OCI-LY1 (cell line): ENCODE measurements around the gene KBTBD6.
"Not testable (repeated sequence)": the region's sequence is repeated elsewhere in the genome, so short reads cannot be mapped to it uniquely, and the experiment has no call there.

Experiments used
- H2AFZ ChIP-seq: fragments of 200-600 bp; sonication (generic), shearing (Covaris generic); 2 replicates; pipeline ENCODE4 v1.6.0; 2014; ENCODE audit warnings: antibody characterized with exemption, mild to moderate bottlenecking, low read length
- H3F3A ChIP-seq: fragments of 200-600 bp; sonication (generic), shearing (Covaris generic); 2 replicates; pipeline ENCODE4 v1.6.0; 2014; ENCODE audit warnings: mild to moderate bottlenecking, antibody characterized with exemption, low read length, moderate library complexity; ENCODE audit not compliant: insufficient read depth
- H3K27ac ChIP-seq: fragments of 200-600 bp; sonication (generic); 2 replicates; pipeline ENCODE4 v1.5.1; 2014; ENCODE audit warnings: low read length, mixed run types, mild to moderate bottlenecking, low read depth; ENCODE audit not compliant: poor library complexity, severe bottlenecking
- H3K27me3 ChIP-seq: fragments of 200-600 bp; sonication (generic); 2 replicates; pipeline ENCODE4 v1.6.0; 2014; ENCODE audit warnings: antibody characterized with exemption, mild to moderate bottlenecking, low read length, moderate library complexity; ENCODE audit not compliant: insufficient read depth
- H3K36me3 ChIP-seq: fragments of 200-600 bp; sonication (generic); 2 replicates; pipeline ENCODE4 v1.6.1; 2014; ENCODE audit warnings: mild to moderate bottlenecking, antibody characterized with exemption, low read length, moderate library complexity, mixed read lengths; ENCODE audit not compliant: insufficient read depth
- H3K4me1 ChIP-seq: fragments of 200-600 bp; sonication (generic); 2 replicates; pipeline ENCODE4 v1.5.1; 2014; ENCODE audit warnings: mild to moderate bottlenecking, low read length, moderate library complexity; ENCODE audit not compliant: insufficient read depth, severe bottlenecking
- H3K4me2 ChIP-seq: fragments of 200-600 bp; sonication (generic), shearing (Covaris generic); 2 replicates; pipeline ENCODE4 v1.6.1; 2014; ENCODE audit warnings: low read length
- H3K4me3 ChIP-seq: fragments of 200-600 bp; sonication (generic); 2 replicates; pipeline ENCODE4 v1.5.1; 2014; ENCODE audit warnings: low read length, low read depth, mild to moderate bottlenecking, mixed read lengths; ENCODE audit not compliant: poor library complexity, severe bottlenecking
- H3K79me2 ChIP-seq: fragments of 200-600 bp; shearing (Covaris generic); 2 replicates; pipeline ENCODE4 v1.6.1; 2016; ENCODE audit warnings: mixed run types, low read length, mixed read lengths; ENCODE audit not compliant: insufficient read depth
- H3K9ac ChIP-seq: fragments of 200-600 bp; sonication (generic), shearing (Covaris generic); 2 replicates; pipeline ENCODE4 v1.6.1; 2014; ENCODE audit warnings: mild to moderate bottlenecking, low read length, mixed read lengths
- H3K9me2 ChIP-seq: fragments of 200-600 bp; sonication (generic), shearing (Covaris generic); 2 replicates; pipeline ENCODE4 v1.6.1; 2014; ENCODE audit warnings: low read depth, mild to moderate bottlenecking, low read length, mixed read lengths
- H3K9me3 ChIP-seq: fragments of 200-600 bp; shearing (Covaris generic); 2 replicates; pipeline ENCODE4 v1.6.1; 2014; ENCODE audit warnings: low read length, mixed read lengths
- H4K20me1 ChIP-seq: fragments of 200-600 bp; sonication (generic), shearing (Covaris generic); 2 replicates; pipeline ENCODE4 v1.6.0; 2016; ENCODE audit warnings: mild to moderate bottlenecking, low read length; ENCODE audit not compliant: insufficient read depth
- EZH2 ChIP-seq: fragments of 200-600 bp; sonication (generic), shearing (Covaris generic); IDR thresholded peaks from 2 replicates; pipeline ENCODE4 v1.8.0; 2017; ENCODE audit warnings: borderline replicate concordance, mixed run types, mild to moderate bottlenecking, antibody characterized with exemption, low read length, moderate library complexity, mixed read lengths
- TF ChIP-seq, protein P1 (sequence below): fragments of 200-600 bp; sonication (generic), shearing (Covaris generic); IDR thresholded peaks from 2 replicates; pipeline ENCODE4 v1.5.1; 2017; ENCODE audit warnings: mild to moderate bottlenecking, antibody characterized with exemption, low read length, moderate library complexity, mixed read lengths

KBTBD6 gene

GRCh38 chr13:41178040-41178439, 45.4 kb upstream of the KBTBD6 start:
- Histone ChIP-seq H3K9me3 (peaks cover 13% of the 10 kb centered on the region), H3K9me2 (no peaks in the 10 kb centered on the region), H3K4me1 (no peaks in the 10 kb centered on the region), H3K9ac (no peak overlapping the region), H2AFZ (no peak overlapping the region), H3K79me2 (no peaks in the 10 kb centered on the region), H3K36me3 (no peaks in the 10 kb centered on the region), H3F3A (no peaks in the 10 kb centered on the region), H3K4me3 (no peak overlapping the region), H4K20me1 (no peaks in the 10 kb centered on the region), H3K4me2 (no peak overlapping the region), H3K27me3 (no peaks in the 10 kb centered on the region), H3K27ac (no peak overlapping the region)
- no peak for TF ChIP-seq EZH2
- TF ChIP-seq, protein P1, sequence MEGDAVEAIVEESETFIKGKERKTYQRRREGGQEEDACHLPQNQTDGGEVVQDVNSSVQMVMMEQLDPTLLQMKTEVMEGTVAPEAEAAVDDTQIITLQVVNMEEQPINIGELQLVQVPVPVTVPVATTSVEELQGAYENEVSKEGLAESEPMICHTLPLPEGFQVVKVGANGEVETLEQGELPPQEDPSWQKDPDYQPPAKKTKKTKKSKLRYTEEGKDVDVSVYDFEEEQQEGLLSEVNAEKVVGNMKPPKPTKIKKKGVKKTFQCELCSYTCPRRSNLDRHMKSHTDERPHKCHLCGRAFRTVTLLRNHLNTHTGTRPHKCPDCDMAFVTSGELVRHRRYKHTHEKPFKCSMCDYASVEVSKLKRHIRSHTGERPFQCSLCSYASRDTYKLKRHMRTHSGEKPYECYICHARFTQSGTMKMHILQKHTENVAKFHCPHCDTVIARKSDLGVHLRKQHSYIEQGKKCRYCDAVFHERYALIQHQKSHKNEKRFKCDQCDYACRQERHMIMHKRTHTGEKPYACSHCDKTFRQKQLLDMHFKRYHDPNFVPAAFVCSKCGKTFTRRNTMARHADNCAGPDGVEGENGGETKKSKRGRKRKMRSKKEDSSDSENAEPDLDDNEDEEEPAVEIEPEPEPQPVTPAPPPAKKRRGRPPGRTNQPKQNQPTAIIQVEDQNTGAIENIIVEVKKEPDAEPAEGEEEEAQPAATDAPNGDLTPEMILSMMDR = no peak

- H3K9ac ChIP-seq = no peak overlapping the region
- no peaks in the 10 kb centered on the region for H3K9me2 ChIP-seq
- H2AFZ ChIP-seq = no peak overlapping the region
- H4K20me1 ChIP-seq = no peaks in the 10 kb centered on the region
- H3K9me3 ChIP-seq = peaks cover 17% of the 10 kb centered on the region
- no peak for TF ChIP-seq EZH2
- TF ChIP-seq, protein P1 = no peak
- no peak overlapping the region for H3K4me3 ChIP-seq
- no peaks in the 10 kb centered on the region for H3K79me2 ChIP-seq
- H3K4me1 ChIP-seq = no peaks in the 10 kb centered on the region
- no peak overlapping the region for H3K27ac ChIP-seq
- H3F3A ChIP-seq = no peaks in the 10 kb centered on the region
- H3K27me3 ChIP-seq = no peaks in the 10 kb centered on the region
- no peak overlapping the region for H3K4me2 ChIP-seq
- H3K36me3 ChIP-seq = no peaks in the 10 kb centered on the region
Observed at GRCh38 chr13:41177616-41178015, 45.0 kb upstream of the KBTBD6 start.

DNA sequence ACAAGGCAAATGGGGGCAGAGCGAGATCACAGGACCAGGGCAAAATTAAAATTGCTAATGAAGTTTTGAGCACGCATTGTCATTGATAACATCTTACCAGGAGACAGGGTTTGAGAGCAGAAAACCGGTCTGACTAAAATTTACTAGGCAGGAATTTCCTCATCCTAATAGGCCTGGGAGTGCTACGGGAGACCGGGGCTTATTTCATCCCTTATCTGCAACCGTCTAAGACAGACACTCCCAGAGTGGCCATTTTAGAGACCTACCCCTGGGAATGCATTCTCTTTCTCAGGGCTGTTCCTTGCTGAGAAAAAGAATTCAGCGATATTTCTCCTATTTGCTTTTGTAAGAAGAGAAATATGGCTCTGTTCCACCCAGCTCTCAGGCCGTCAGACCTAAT, 43.0 kb upstream of the KBTBD6 start:
- H3K36me3 ChIP-seq, H3K9ac ChIP-seq, H3K9me2 ChIP-seq, H3K27ac ChIP-seq, H3K4me1 ChIP-seq, H3K27me3 ChIP-seq, H4K20me1 ChIP-seq, H2AFZ ChIP-seq, H3F3A ChIP-seq, H3K4me3 ChIP-seq, H3K79me2 ChIP-seq, H3K4me2 ChIP-seq: not testable (repeated sequence)
- H3K9me3 ChIP-seq = peaks cover 17% of the 10 kb centered on the region

DNA sequence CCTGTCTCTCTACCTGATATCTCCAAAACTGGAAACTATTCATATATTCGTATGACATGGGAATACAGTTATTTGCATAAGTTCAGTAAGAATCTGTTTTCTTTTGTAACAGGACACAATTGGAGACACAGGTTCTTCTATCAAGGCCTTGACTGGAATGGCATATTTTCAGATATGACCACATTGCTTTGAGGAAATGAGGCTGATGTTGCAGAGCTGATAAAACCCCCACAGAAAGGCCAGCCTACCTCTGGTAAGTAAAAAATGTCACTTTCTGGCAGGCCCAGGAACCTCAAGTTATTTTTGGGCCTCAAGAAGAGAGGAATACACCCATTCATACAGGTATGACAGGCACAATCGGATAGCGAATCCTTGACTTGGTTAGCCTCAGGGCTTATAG, 29.5 kb upstream of the KBTBD6 start:
- H3K79me2 ChIP-seq = no peaks in the 10 kb centered on the region
- H2AFZ ChIP-seq = no peak overlapping the region

More for the DNA sequence above, 29.5 kb upstream of the KBTBD6 start:
- Histone ChIP-seq H3K27me3 (no peaks in the 10 kb centered on the region), H3K4me3 (no peak overlapping the region), H3K4me1 (no peaks in the 10 kb centered on the region), H3F3A (no peaks in the 10 kb centered on the region), H3K4me2 (no peak overlapping the region), H3K9ac (no peak overlapping the region), H4K20me1 (no peaks in the 10 kb centered on the region), H3K9me2 (no peaks in the 10 kb centered on the region), H3K9me3 (no peaks in the 10 kb centered on the region), H3K36me3 (no peaks in the 10 kb centered on the region), H3K27ac (no peak overlapping the region)
- TF ChIP-seq EZH2 = no peak
- TF ChIP-seq, protein P1 = no peak
